Measurements from ENCODE around the gene NOXA1.
"Not testable (repeated sequence)": the region's sequence is repeated elsewhere in the genome, so short reads cannot be mapped to it uniquely, and the experiment has no call there.

Gene NOXA1

GRCh38 chr9:137422604-137423513, at the start of gene NOXA1, which contains the start of gene EXD3:
Gene NOXA1 (plus strand): TSS chr9:137423393. CDS start chr9:137423530, 137 bp downstream.
Gene EXD3 (minus strand): TSS chr9:137423162. CDS start chr9:137395357, 27,805 bp downstream.
- in situ Hi-C loops (cut with HindIII; ENCODE audit: low sequenced_read_pairs) = no loop called here

- in situ Hi-C loops (cut with HindIII; ENCODE audit: low sequenced_read_pairs) = no loop called here
Measured at GRCh38 chr9:137373611-137373980, 49.6 kb upstream of the NOXA1 start.

GRCh38 chr9:137374131-137374845, 48.9 kb upstream of the NOXA1 start:
- in situ Hi-C loops (cut with HindIII; ENCODE audit: low sequenced_read_pairs) = no loop called here

- in situ Hi-C loops (cut with HindIII; ENCODE audit: low sequenced_read_pairs) = no loop called here
Measured at GRCh38 chr9:137375321-137376058, 47.7 kb upstream of the NOXA1 start.

GRCh38 chr9:137376386-137376785, 46.8 kb upstream of the NOXA1 start:
- in situ Hi-C loops (cut with HindIII; ENCODE audit: low sequenced_read_pairs) = no loop called here

- in situ Hi-C loops (cut with HindIII; ENCODE audit: low sequenced_read_pairs) = not testable (repeated sequence)
Measured at GRCh38 chr9:137378688-137379410, 44.3 kb upstream of the NOXA1 start.

- in situ Hi-C loops (cut with HindIII; ENCODE audit: low sequenced_read_pairs) = no loop called here
Measured at GRCh38 chr9:137379761-137380161, 43.4 kb upstream of the NOXA1 start.

- in situ Hi-C loops (cut with HindIII; ENCODE audit: low sequenced_read_pairs) = no loop called here
Measured at GRCh38 chr9:137380171-137380570, 43.0 kb upstream of the NOXA1 start.

GRCh38 chr9:137380606-137381005, 42.6 kb upstream of the NOXA1 start:
- in situ Hi-C loops (cut with HindIII; ENCODE audit: low sequenced_read_pairs) = no loop called here

GRCh38 chr9:137381501-137382443, 41.4 kb upstream of the NOXA1 start:
- in situ Hi-C loops (cut with HindIII; ENCODE audit: low sequenced_read_pairs) = no loop called here

- in situ Hi-C loops (cut with HindIII; ENCODE audit: low sequenced_read_pairs) = no loop called here
Measured at GRCh38 chr9:137382444-137383080, 40.6 kb upstream of the NOXA1 start.

- in situ Hi-C loops (cut with HindIII; ENCODE audit: low sequenced_read_pairs) = no loop called here
Measured at GRCh38 chr9:137383081-137383783, 40.0 kb upstream of the NOXA1 start.

GRCh38 chr9:137383784-137384756, 39.1 kb upstream of the NOXA1 start:
- in situ Hi-C loops (cut with HindIII; ENCODE audit: low sequenced_read_pairs) = no loop called here

GRCh38 chr9:137385061-137385655, 38.0 kb upstream of the NOXA1 start:
- in situ Hi-C loops (cut with HindIII; ENCODE audit: low sequenced_read_pairs) = no loop called here

- in situ Hi-C loops (cut with HindIII; ENCODE audit: low sequenced_read_pairs) = not testable (repeated sequence)
Measured at GRCh38 chr9:137386507-137387113, 36.6 kb upstream of the NOXA1 start.

- in situ Hi-C loops (cut with HindIII; ENCODE audit: low sequenced_read_pairs) = no loop called here
Measured at GRCh38 chr9:137387114-137387890, 35.9 kb upstream of the NOXA1 start.

Data from endothelial cell of hepatic sinusoid (primary cell).